ENCODE results near the gene LCE1F.

The LCE1F gene

GRCh38 chr1:152774875-152775274, at the start of gene LCE1F:
LCE1F (plus strand) TSS chr1:152775140; CDS start chr1:152776372, 1,232 bp downstream.
- no peak for DNase-seq (ENCODE audit: low read depth)

GRCh38 chr1:152725261-152725660, 49.7 kb upstream of the LCE1F start:
- DNase-seq (ENCODE audit: low read depth) = no peak

GRCh38 chr1:152728986-152729385, 46.0 kb upstream of the LCE1F start:
- no peak for DNase-seq (ENCODE audit: low read depth)

GRCh38 chr1:152735648-152736047, 39.3 kb upstream of the LCE1F start:
- no peak for DNase-seq (ENCODE audit: low read depth)

GRCh38 chr1:152737997-152738396, 36.9 kb upstream of the LCE1F start:
- DNase-seq (ENCODE audit: low read depth) = no peak

- no peak for DNase-seq (ENCODE audit: low read depth)
These were observed 35.1 kb upstream of the LCE1F start for GRCh38 chr1:152739841-152740240.

- no peak for DNase-seq (ENCODE audit: low read depth)
These were observed 33.3 kb upstream of the LCE1F start for GRCh38 chr1:152741656-152742055.

- DNase-seq (ENCODE audit: low read depth) = no peak
These were observed 31.4 kb upstream of the LCE1F start for GRCh38 chr1:152743371-152744145.

GRCh38 chr1:152745289-152745704, 29.6 kb upstream of the LCE1F start:
- no peak for DNase-seq (ENCODE audit: low read depth)

- no peak for DNase-seq (ENCODE audit: low read depth)
These were observed 29.0 kb upstream of the LCE1F start for GRCh38 chr1:152745765-152746444.

GRCh38 chr1:152747831-152748230, 27.1 kb upstream of the LCE1F start:
- DNase-seq (ENCODE audit: low read depth) = no peak

- DNase-seq (ENCODE audit: low read depth) = no peak
These were observed 22.7 kb upstream of the LCE1F start for GRCh38 chr1:152752225-152752624.

GRCh38 chr1:152753586-152753985, 21.4 kb upstream of the LCE1F start:
- DNase-seq (ENCODE audit: low read depth) = no peak

- DNase-seq (ENCODE audit: low read depth) = no peak
These were observed 18.1 kb upstream of the LCE1F start for GRCh38 chr1:152756872-152757271.

GRCh38 chr1:152757747-152758146, 17.2 kb upstream of the LCE1F start, which contains the start of gene KPRP:
KPRP (plus strand) TSS chr1:152758025; CDS start chr1:152759589, 1,564 bp downstream.
- no peak for DNase-seq (ENCODE audit: low read depth)

GRCh38 chr1:152758636-152759035, 16.3 kb upstream of the LCE1F start:
- no peak for DNase-seq (ENCODE audit: low read depth)

GRCh38 chr1:152759453-152760173, 15.3 kb upstream of the LCE1F start:
- no peak for DNase-seq (ENCODE audit: low read depth)

GRCh38 chr1:152760551-152761190, 14.3 kb upstream of the LCE1F start:
- no peak for DNase-seq (ENCODE audit: low read depth)

- DNase-seq (ENCODE audit: low read depth) = no peak
These were observed 13.2 kb upstream of the LCE1F start for GRCh38 chr1:152761609-152762213.

GRCh38 chr1:152768847-152769533, 6.0 kb upstream of the LCE1F start:
- DNase-seq (ENCODE audit: low read depth) = no peak

- no peak for DNase-seq (ENCODE audit: low read depth)
These were observed 4.5 kb upstream of the LCE1F start for GRCh38 chr1:152770411-152770810.
